DMS114 treated with DMSO at 0.1 percent for 48 hours (cell line): ENCODE measurements around the gene GRIN3B.
A peak's percentile ranks its signal among the peaks of the same experiment; 100 is the strongest.

Source experiments
- DNase-seq: peaks from one replicate; lab custom pipeline; 2025; ENCODE audit not compliant: unreplicated experiment; lab: John Stamatoyannopoulos, UW

Gene GRIN3B

GRCh38 chr19:1040476-1041271, 40.5 kb downstream of the GRIN3B start:
- DNase-seq: peak; percentile 54

- no peak for DNase-seq
These were observed 41.1 kb downstream of the GRIN3B start for GRCh38 chr19:1041272-1041834.

- DNase-seq: no peak
These were observed 41.8 kb downstream of the GRIN3B start for GRCh38 chr19:1041835-1042685.

GRCh38 chr19:1042689-1043511, 42.7 kb downstream of the GRIN3B start:
- no peak for DNase-seq

- DNase-seq: no peak
These were observed 45.0 kb downstream of the GRIN3B start for GRCh38 chr19:1045247-1045603.

GRCh38 chr19:1046117-1046626, 46.0 kb downstream of the GRIN3B start:
- no peak for DNase-seq

GRCh38 chr19:1046836-1047695, 46.8 kb downstream of the GRIN3B start:
- no peak for DNase-seq

GRCh38 chr19:1047696-1048147, 47.5 kb downstream of the GRIN3B start:
- DNase-seq: no peak

- DNase-seq: no peak
These were observed 48.9 kb downstream of the GRIN3B start for GRCh38 chr19:1049106-1049505.

- no peak for DNase-seq
These were observed 49.6 kb downstream of the GRIN3B start for GRCh38 chr19:1049800-1050199.

- DNase-seq: no peak
These were observed 51.0 kb downstream of the GRIN3B start for GRCh38 chr19:1050989-1051788.

- no peak for DNase-seq
These were observed 51.6 kb downstream of the GRIN3B start for GRCh38 chr19:1051791-1052190.

- DNase-seq: no peak
These were observed 52.2 kb downstream of the GRIN3B start for GRCh38 chr19:1052349-1052975.

- no peak for DNase-seq
These were observed 53.2 kb downstream of the GRIN3B start for GRCh38 chr19:1053176-1054101.

GRCh38 chr19:1054102-1055027, 54.1 kb downstream of the GRIN3B start:
- DNase-seq: no peak

GRCh38 chr19:1055028-1055425, 54.8 kb downstream of the GRIN3B start:
- DNase-seq: no peak
